Urinary bladder (tissue), 4 donors: Measurements from ENCODE around the gene VARS2. TPM values are rescaled to one million over a fixed set of nuclear protein-coding genes. Genes with fewer than 3 reads are reported as not detected.
"Not testable (repeated sequence)": the region's sequence is repeated elsewhere in the genome, so short reads cannot be mapped to it uniquely, and the experiment has no call there.

ENCODE experiments used
- DNase-seq: peaks from one replicate; pipeline ENCODE4 v3.0.0-alpha.2; 2015; ENCODE audit errors: extremely low spot score
- H3K27ac ChIP-seq: one replicate; pipeline ENCODE4 v1.5.1; 2013; ENCODE audit warnings: low read depth, mild to moderate bottlenecking, moderate library complexity
- H3K36me3 ChIP-seq: one replicate; pipeline ENCODE4 v1.6.1; 2013; ENCODE audit warnings: mild to moderate bottlenecking, moderate library complexity; ENCODE audit not compliant: insufficient read depth
- H3K4me1 ChIP-seq: one replicate; pipeline ENCODE4 v1.6.1; 2013; ENCODE audit warnings: mild to moderate bottlenecking, moderate library complexity; ENCODE audit not compliant: insufficient read depth
- H3K4me3 ChIP-seq: one replicate; pipeline ENCODE4 v1.5.1; 2013; ENCODE audit warnings: low read depth, low read length
- WGBS: extraction: QIAGEN DNeasy Blood & Tissue Kit; methylation state at CpG from one replicate; pipeline ENCODE4 v1.1.7; 2013; 5-methylcytosine and 5-hydroxymethylcytosine counted together
- polyA plus RNA-seq: library from polyadenylated mRNA; stranded (reverse); fragments of 200-250 nt; gene quantifications from one replicate; pipeline ENCODE4 v1.2.3, GENCODE V29; 2013
- small RNA-seq: library from RNA; depleted of rRNA; stranded (forward); fragments of <200 nt; gene quantifications from one replicate; pipeline ENCODE3, GENCODE V24; 2014
- total RNA-seq: library from RNA; depleted of rRNA; stranded (reverse); fragments of >200 nt; gene quantifications from one replicate; pipeline ENCODE4 v1.2.3, GENCODE V29; 2014
- donor health status: healthy with polysubstance abuse.
- donor health status: healthy.

VARS2 gene
- total and polyA plus RNA-seq, 2 donors: 10.3 to 14.4 TPM

- H3K36me3 ChIP-seq: no peaks in the 10 kb centered on the region
- no peak overlapping the region for H3K4me3 ChIP-seq
These were observed 47.1 kb downstream of the VARS2 start for GRCh38 chr6:30960907-30961673.

GRCh38 chr6:30962716-30963115 lies 48.7 kb downstream of the VARS2 start:
- Histone ChIP-seq H3K4me3 (no peak overlapping the region), H3K27ac (no peak overlapping the region), H3K4me1 (no peaks in the 10 kb centered on the region), H3K36me3 (no peaks in the 10 kb centered on the region)
- DNase-seq: no peak

More at GRCh38 chr6:30960907-30961673, 47.1 kb downstream of the VARS2 start:
- DNase-seq: no peak
- 78% methylated on average over 9 of the region's 9 CpGs for WGBS
- Histone ChIP-seq H3K27ac (no peak overlapping the region), H3K4me1 (no peaks in the 10 kb centered on the region)

- no peak for DNase-seq
These were observed 49.6 kb downstream of the VARS2 start for GRCh38 chr6:30963641-30964040.

GRCh38 chr6:30964075-30964474 lies 50.0 kb downstream of the VARS2 start:
- no peaks in the 10 kb centered on the region for H3K36me3 ChIP-seq
- no peak overlapping the region for H3K27ac ChIP-seq
- H3K4me1 ChIP-seq: no peaks in the 10 kb centered on the region
- DNase-seq: no peak
- WGBS: 83% methylated on average over 4 of the region's 4 CpGs
- no peak overlapping the region for H3K4me3 ChIP-seq

More at GRCh38 chr6:30963641-30964040, 49.6 kb downstream of the VARS2 start:
- Histone ChIP-seq H3K36me3 (no peaks in the 10 kb centered on the region), H3K4me3 (no peak overlapping the region), H3K27ac (no peak overlapping the region), H3K4me1 (no peaks in the 10 kb centered on the region)
- WGBS: 74% methylated on average over 6 of the region's 6 CpGs

- Histone ChIP-seq H3K4me1 (no peaks in the 10 kb centered on the region), H3K36me3 (no peaks in the 10 kb centered on the region), H3K27ac (no peak overlapping the region), H3K4me3 (no peak overlapping the region)
- DNase-seq: no peak
- 75% methylated on average over 5 of the region's 5 CpGs for WGBS
These were observed 51.1 kb downstream of the VARS2 start for GRCh38 chr6:30965140-30965601.

- DNase-seq: no peak
- Histone ChIP-seq H3K4me1 (no peaks in the 10 kb centered on the region), H3K36me3 (no peaks in the 10 kb centered on the region), H3K27ac (no peak overlapping the region), H3K4me3 (no peak overlapping the region)
- 60% methylated on average over 3 of the region's 3 CpGs for WGBS
These were observed 52.1 kb downstream of the VARS2 start for GRCh38 chr6:30966154-30966553.

GRCh38 chr6:30969171-30969570 lies 55.1 kb downstream of the VARS2 start:
- not testable (repeated sequence) for H3K4me1 ChIP-seq, H3K27ac ChIP-seq, H3K36me3 ChIP-seq, DNase-seq, H3K4me3 ChIP-seq
- WGBS: 93% methylated on average over 6 of the region's 6 CpGs

GRCh38 chr6:30970946-30971345 lies 56.9 kb downstream of the VARS2 start:
- Histone ChIP-seq H3K27ac (no peak overlapping the region), H3K4me3 (no peak overlapping the region), H3K4me1 (no peaks in the 10 kb centered on the region), H3K36me3 (no peaks in the 10 kb centered on the region)
- 81% methylated on average over 5 of the region's 5 CpGs for WGBS
- no peak for DNase-seq

GRCh38 chr6:30972816-30973215 lies 58.8 kb downstream of the VARS2 start:
- DNase-seq: no peak
- Histone ChIP-seq H3K36me3 (no peaks in the 10 kb centered on the region), H3K4me1 (no peaks in the 10 kb centered on the region), H3K4me3 (no peak overlapping the region), H3K27ac (no peak overlapping the region)
- 88% methylated on average over 4 of the region's 4 CpGs for WGBS

GRCh38 chr6:30974490-30975252 lies 60.6 kb downstream of the VARS2 start:
- 72% methylated on average over 4 of the region's 4 CpGs for WGBS
- DNase-seq: no peak
- H3K4me3 ChIP-seq: no peak overlapping the region

More at GRCh38 chr6:30974490-30975252, 60.6 kb downstream of the VARS2 start:
- Histone ChIP-seq H3K36me3 (no peaks in the 10 kb centered on the region), H3K27ac (no peak overlapping the region), H3K4me1 (no peaks in the 10 kb centered on the region)

Small RNA genes lying within 50 kb of the gene (small RNA-seq; reads per million reads assigned to genes)
- not detected for gene RF00019

Other genes starting within 250 kb of the VARS2 start
- 16.8 TPM for gene DHX16, start 241.2 kb upstream of the VARS2 start, total RNA-seq
- gene DHX16, start 241.2 kb upstream of the VARS2 start, polyA plus RNA-seq: 29.5 TPM
- gene PPP1R18, start 227.6 kb upstream of the VARS2 start, total RNA-seq: 32.7 TPM
- gene PPP1R18, start 227.6 kb upstream of the VARS2 start, polyA plus RNA-seq: 81.9 TPM
- gene NRM, start 223.3 kb upstream of the VARS2 start, total RNA-seq: 7.0 TPM
- 20.3 TPM for gene NRM, start 223.3 kb upstream of the VARS2 start, polyA plus RNA-seq
- 9.8 TPM for gene MDC1, start 197.0 kb upstream of the VARS2 start, total RNA-seq
- 18.3 TPM for gene MDC1, start 197.0 kb upstream of the VARS2 start, polyA plus RNA-seq
- 376 TPM for gene TUBB, start 193.9 kb upstream of the VARS2 start, total RNA-seq
- 332 TPM for gene TUBB, start 193.9 kb upstream of the VARS2 start, polyA plus RNA-seq
- 40.0 TPM for gene FLOT1, start 171.6 kb upstream of the VARS2 start, total RNA-seq
- 298 TPM for gene FLOT1, start 171.6 kb upstream of the VARS2 start, polyA plus RNA-seq
- 4.8 TPM for gene IER3, start 169.7 kb upstream of the VARS2 start, total RNA-seq
- gene IER3, start 169.7 kb upstream of the VARS2 start, polyA plus RNA-seq: 71.9 TPM
- 33.8 TPM for gene DDR1, start 29.7 kb upstream of the VARS2 start, total RNA-seq
- gene DDR1, start 29.7 kb upstream of the VARS2 start, polyA plus RNA-seq: 44.7 TPM
- 26.2 TPM for gene GTF2H4, start 6.0 kb upstream of the VARS2 start, total RNA-seq
- gene GTF2H4, start 6.0 kb upstream of the VARS2 start, polyA plus RNA-seq: 25.7 TPM
- not detected for gene SFTA2, start 17.9 kb downstream of the VARS2 start, total RNA-seq
- gene SFTA2, start 17.9 kb downstream of the VARS2 start, polyA plus RNA-seq: not detected
- gene MUCL3, start 26.7 kb downstream of the VARS2 start, total RNA-seq: not detected
- gene MUCL3, start 26.7 kb downstream of the VARS2 start, polyA plus RNA-seq: not detected
- not detected for gene MUC21, start 69.5 kb downstream of the VARS2 start, total RNA-seq
- gene MUC21, start 69.5 kb downstream of the VARS2 start, polyA plus RNA-seq: not detected
- gene MUC22, start 96.2 kb downstream of the VARS2 start, total RNA-seq: not detected
- gene MUC22, start 96.2 kb downstream of the VARS2 start, polyA plus RNA-seq: not detected
- gene C6orf15, start 198.3 kb downstream of the VARS2 start, total RNA-seq: not detected
- not detected for gene C6orf15, start 198.3 kb downstream of the VARS2 start, polyA plus RNA-seq
- gene PSORS1C1, start 200.6 kb downstream of the VARS2 start, total RNA-seq: 0.48 TPM
- 6.8 TPM for gene PSORS1C1, start 200.6 kb downstream of the VARS2 start, polyA plus RNA-seq
- not detected for gene CDSN, start 206.2 kb downstream of the VARS2 start, total RNA-seq
- not detected for gene CDSN, start 206.2 kb downstream of the VARS2 start, polyA plus RNA-seq
- gene PSORS1C2, start 224.8 kb downstream of the VARS2 start, total RNA-seq: not detected
- gene PSORS1C2, start 224.8 kb downstream of the VARS2 start, polyA plus RNA-seq: not detected
- 18.2 TPM for gene CCHCR1, start 243.6 kb downstream of the VARS2 start, total RNA-seq
- 16.0 TPM for gene CCHCR1, start 243.6 kb downstream of the VARS2 start, polyA plus RNA-seq
- 12.7 TPM for gene TCF19, start 244.4 kb downstream of the VARS2 start, total RNA-seq
- 7.9 TPM for gene TCF19, start 244.4 kb downstream of the VARS2 start, polyA plus RNA-seq